ENCODE measurements around the gene PNLDC1.

GRCh38 chr6:159769470-159769869, 30.6 kb upstream of the PNLDC1 start:
- TF ChIP-seq POLR2A (IDR thresholded peaks at IDR 0.05) (no peak), CTCF (IDR thresholded peaks at IDR 0.05) (no peak)
